Neural cell (in vitro differentiated cells): ENCODE data around the gene AGPAT3. TPM values are rescaled to one million over a fixed set of nuclear protein-coding genes. Genes with fewer than 3 reads are reported as not detected.

Source experiments
- H2AFZ ChIP-seq: fragments of 200-600, 300-800 bp; sonication (generic), shearing (Covaris generic); 2 replicates; pipeline ENCODE4 v1.6.0; 2014; ENCODE audit warnings: low read depth, mild to moderate bottlenecking, antibody characterized with exemption, low read length, moderate library complexity
- H3F3A ChIP-seq: fragments of 200-600 bp; shearing (Covaris generic); 2 replicates; pipeline ENCODE4 v1.6.1; 2016; ENCODE audit warnings: mild to moderate bottlenecking, moderate library complexity, mixed read lengths, antibody characterized with exemption, low read length; ENCODE audit not compliant: insufficient read depth, poor library complexity, severe bottlenecking
- H3K27ac ChIP-seq: fragments of 200-600, 300-800 bp; sonication (generic), shearing (Covaris generic); 2 replicates; pipeline ENCODE4 v1.5.1; 2014; ENCODE audit warnings: mild to moderate bottlenecking, low read length, moderate library complexity
- H3K27me3 ChIP-seq: fragments of 300-800, 200-600 bp; sonication (generic), shearing (Covaris generic); 2 replicates; pipeline ENCODE4 v1.6.0; 2014; ENCODE audit warnings: mild to moderate bottlenecking, low read depth, low read length, moderate library complexity; ENCODE audit not compliant: insufficient read depth
- H3K36me3 ChIP-seq: fragments of 300-800, 200-600 bp; sonication (generic), shearing (Covaris generic); 2 replicates; pipeline ENCODE4 v1.5.1; 2014; ENCODE audit warnings: mild to moderate bottlenecking, antibody characterized with exemption, low read length, moderate library complexity; ENCODE audit not compliant: insufficient read depth
- H3K4me2 ChIP-seq: fragments of 300-800, 200-600 bp; sonication (generic), shearing (Covaris generic); 2 replicates; pipeline ENCODE4 v1.6.0; 2014; ENCODE audit warnings: mild to moderate bottlenecking, low read length
- H3K4me3 ChIP-seq: fragments of 300-800, 200-600 bp; sonication (generic), shearing (Covaris generic); 2 replicates; pipeline ENCODE4 v1.5.1; 2014; ENCODE audit warnings: mild to moderate bottlenecking, low read length, moderate library complexity
- H3K79me2 ChIP-seq: fragments of 200-600 bp; shearing (Covaris generic); replicated peaks from 2 replicates; pipeline ENCODE4 v1.6.0; 2014; ENCODE audit warnings: mild to moderate bottlenecking, low read length, moderate library complexity; ENCODE audit not compliant: insufficient read depth
- H3K9ac ChIP-seq: fragments of 300-800, 200-600 bp; sonication (generic), shearing (Covaris generic); 2 replicates; pipeline ENCODE4 v1.6.1; 2016; ENCODE audit warnings: mild to moderate bottlenecking, low read length, mixed read lengths
- H3K9me2 ChIP-seq: fragments of 200-600 bp; shearing (Covaris generic); 2 replicates; pipeline ENCODE4 v1.6.1; 2016; ENCODE audit warnings: mild to moderate bottlenecking, low read length, mixed read lengths; ENCODE audit not compliant: insufficient read depth
- H3K9me3 ChIP-seq: fragments of 200-600, 300-800 bp; sonication (generic), shearing (Covaris generic); 2 replicates; pipeline ENCODE4 v1.6.1; 2016; ENCODE audit warnings: mild to moderate bottlenecking, mixed run types, low read length, moderate library complexity, mixed read lengths
- H4K20me1 ChIP-seq: fragments of 200-600 bp; shearing (Covaris generic); 2 replicates; pipeline ENCODE4 v1.6.1; 2016; ENCODE audit warnings: mild to moderate bottlenecking, mixed run types; ENCODE audit not compliant: insufficient read depth
- CTCF ChIP-seq: fragments of 450-650 bp; IDR thresholded peaks from 2 replicates; pipeline ENCODE4 v1.5.1; 2014; ENCODE audit warnings: antibody characterized with exemption, mild to moderate bottlenecking, moderate library complexity; ENCODE audit not compliant: poor library complexity, severe bottlenecking
- EP300 ChIP-seq: fragments of 450-650 bp; conservative IDR thresholded peaks from 2 replicates; pipeline ENCODE4 v1.6.1; 2014; ENCODE audit warnings: antibody characterized with exemption, mild to moderate bottlenecking, moderate library complexity; ENCODE audit not compliant: poor library complexity, severe bottlenecking
- EZH2 ChIP-seq: fragments of 200-600, 300-800 bp; shearing (Covaris generic), sonication (generic); IDR thresholded peaks from 2 replicates; pipeline ENCODE4 v1.6.1; 2014; ENCODE audit warnings: antibody characterized with exemption, low read length, borderline replicate concordance, mild to moderate bottlenecking; ENCODE audit not compliant: insufficient read depth, poor library complexity, severe bottlenecking
- MXI1 ChIP-seq: fragments of 450-650 bp; conservative IDR thresholded peaks from 2 replicates; pipeline ENCODE4 v1.6.1; 2014; ENCODE audit warnings: antibody characterized with exemption, mild to moderate bottlenecking; ENCODE audit not compliant: poor library complexity, severe bottlenecking
- POLR2AphosphoS5 ChIP-seq: IDR thresholded peaks from 2 replicates; pipeline ENCODE4 v1.6.1; 2012
- RAD21 ChIP-seq: fragments of 450-650 bp; conservative IDR thresholded peaks from 2 replicates; pipeline ENCODE4 v1.6.1; 2014; ENCODE audit warnings: antibody characterized with exemption, mild to moderate bottlenecking, moderate library complexity
- SMC3 ChIP-seq: fragments of 450-650 bp; conservative IDR thresholded peaks from 2 replicates; pipeline ENCODE4 v1.6.1; 2014; ENCODE audit warnings: antibody characterized with exemption, mild to moderate bottlenecking, moderate library complexity; ENCODE audit not compliant: poor library complexity
- TAF1 ChIP-seq: IDR thresholded peaks from 2 replicates; pipeline ENCODE4 v1.6.1; 2012; ENCODE audit warnings: low read depth
- polyA plus RNA-seq: library from polyadenylated mRNA; depleted of rRNA; stranded (reverse); fragments of >200 nt; gene quantifications from 2 replicates; pipeline ENCODE4 v1.2.3, GENCODE V29; 2014
- TF ChIP-seq, protein P1 (sequence below): IDR thresholded peaks from 2 replicates; pipeline ENCODE4 v1.6.1; 2012; ENCODE audit warnings: borderline replicate concordance

Gene AGPAT3
- polyA plus RNA-seq, 1 donor from 2014 or later = 8.4 TPM

- no peak overlapping the region for H3K4me3 ChIP-seq
- H2AFZ ChIP-seq = no peak overlapping the region
- H3K9me2 ChIP-seq = no peaks in the 10 kb centered on the region
- H3K4me2 ChIP-seq = no peak overlapping the region
- no peaks in the 10 kb centered on the region for H3K79me2 ChIP-seq
- H3K9me3 ChIP-seq = no peaks in the 10 kb centered on the region
- H3F3A ChIP-seq = no peaks in the 10 kb centered on the region
- H3K27ac ChIP-seq = no peak overlapping the region
- H3K9ac ChIP-seq = no peak overlapping the region
- no peaks in the 10 kb centered on the region for H4K20me1 ChIP-seq
- TF ChIP-seq MXI1 (no peak), EP300 (no peak), SMC3 (no peak), RAD21 (no peak)
- H3K27me3 ChIP-seq = no peaks in the 10 kb centered on the region
- H3K36me3 ChIP-seq = no peaks in the 10 kb centered on the region
Measured at GRCh38 chr21:44005593-44005992, 140.6 kb downstream of the AGPAT3 start.

DNA sequence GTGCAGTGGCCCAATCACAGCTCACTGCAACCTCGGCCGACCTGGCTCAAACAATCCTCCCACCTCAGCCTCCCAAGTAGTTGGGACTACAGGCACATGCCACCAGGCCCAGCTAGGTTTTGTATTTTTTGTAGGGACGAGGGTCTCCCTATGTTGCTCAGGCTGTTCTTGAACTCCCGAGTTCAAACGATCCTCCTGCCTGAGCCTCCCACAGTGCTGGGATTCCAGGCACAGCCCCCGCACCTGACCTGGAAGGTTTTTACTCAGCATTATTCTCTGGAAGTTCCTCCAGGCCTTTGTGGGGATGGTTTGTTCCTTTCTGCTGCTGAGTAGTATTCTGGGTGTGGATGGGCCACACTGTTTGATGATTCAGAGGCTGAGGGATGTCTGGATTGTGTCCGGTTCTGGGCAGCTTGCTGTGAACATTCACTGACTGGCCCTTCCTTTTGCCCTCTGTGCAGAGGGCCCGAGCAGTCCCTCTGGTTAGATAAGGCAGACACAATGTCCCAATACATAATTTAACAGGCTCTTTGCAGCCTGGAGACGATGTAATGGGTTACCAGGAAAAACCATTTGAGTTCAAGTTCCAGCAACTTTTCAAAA, 141.1 kb downstream of the AGPAT3 start:
- Histone ChIP-seq H3K4me2 (no peak overlapping the region), H3F3A (no peaks in the 10 kb centered on the region), H3K4me3 (no peak overlapping the region), H3K27me3 (no peaks in the 10 kb centered on the region), H3K9me3 (no peaks in the 10 kb centered on the region), H2AFZ (no peak overlapping the region), H3K36me3 (no peaks in the 10 kb centered on the region), H3K9me2 (no peaks in the 10 kb centered on the region), H3K9ac (no peak overlapping the region), H4K20me1 (no peaks in the 10 kb centered on the region), H3K79me2 (no peaks in the 10 kb centered on the region), H3K27ac (no peak overlapping the region)
- TF ChIP-seq EZH2 = no peak
- TF ChIP-seq EP300 = no peak
- TF ChIP-seq, protein P1, sequence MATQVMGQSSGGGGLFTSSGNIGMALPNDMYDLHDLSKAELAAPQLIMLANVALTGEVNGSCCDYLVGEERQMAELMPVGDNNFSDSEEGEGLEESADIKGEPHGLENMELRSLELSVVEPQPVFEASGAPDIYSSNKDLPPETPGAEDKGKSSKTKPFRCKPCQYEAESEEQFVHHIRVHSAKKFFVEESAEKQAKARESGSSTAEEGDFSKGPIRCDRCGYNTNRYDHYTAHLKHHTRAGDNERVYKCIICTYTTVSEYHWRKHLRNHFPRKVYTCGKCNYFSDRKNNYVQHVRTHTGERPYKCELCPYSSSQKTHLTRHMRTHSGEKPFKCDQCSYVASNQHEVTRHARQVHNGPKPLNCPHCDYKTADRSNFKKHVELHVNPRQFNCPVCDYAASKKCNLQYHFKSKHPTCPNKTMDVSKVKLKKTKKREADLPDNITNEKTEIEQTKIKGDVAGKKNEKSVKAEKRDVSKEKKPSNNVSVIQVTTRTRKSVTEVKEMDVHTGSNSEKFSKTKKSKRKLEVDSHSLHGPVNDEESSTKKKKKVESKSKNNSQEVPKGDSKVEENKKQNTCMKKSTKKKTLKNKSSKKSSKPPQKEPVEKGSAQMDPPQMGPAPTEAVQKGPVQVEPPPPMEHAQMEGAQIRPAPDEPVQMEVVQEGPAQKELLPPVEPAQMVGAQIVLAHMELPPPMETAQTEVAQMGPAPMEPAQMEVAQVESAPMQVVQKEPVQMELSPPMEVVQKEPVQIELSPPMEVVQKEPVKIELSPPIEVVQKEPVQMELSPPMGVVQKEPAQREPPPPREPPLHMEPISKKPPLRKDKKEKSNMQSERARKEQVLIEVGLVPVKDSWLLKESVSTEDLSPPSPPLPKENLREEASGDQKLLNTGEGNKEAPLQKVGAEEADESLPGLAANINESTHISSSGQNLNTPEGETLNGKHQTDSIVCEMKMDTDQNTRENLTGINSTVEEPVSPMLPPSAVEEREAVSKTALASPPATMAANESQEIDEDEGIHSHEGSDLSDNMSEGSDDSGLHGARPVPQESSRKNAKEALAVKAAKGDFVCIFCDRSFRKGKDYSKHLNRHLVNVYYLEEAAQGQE = no peak
- TF ChIP-seq RAD21 = no peak
- TF ChIP-seq CTCF = no peak
- TF ChIP-seq MXI1 = no peak
- no peak for TF ChIP-seq POLR2AphosphoS5
- no peak for TF ChIP-seq SMC3
- TF ChIP-seq TAF1 = no peak
